ENCODE measurements around the gene ALDH1A2.
"Not testable (repeated sequence)": the region's sequence is repeated elsewhere in the genome, so short reads cannot be mapped to it uniquely, and the experiment has no call there.

ALDH1A2 gene

DNA sequence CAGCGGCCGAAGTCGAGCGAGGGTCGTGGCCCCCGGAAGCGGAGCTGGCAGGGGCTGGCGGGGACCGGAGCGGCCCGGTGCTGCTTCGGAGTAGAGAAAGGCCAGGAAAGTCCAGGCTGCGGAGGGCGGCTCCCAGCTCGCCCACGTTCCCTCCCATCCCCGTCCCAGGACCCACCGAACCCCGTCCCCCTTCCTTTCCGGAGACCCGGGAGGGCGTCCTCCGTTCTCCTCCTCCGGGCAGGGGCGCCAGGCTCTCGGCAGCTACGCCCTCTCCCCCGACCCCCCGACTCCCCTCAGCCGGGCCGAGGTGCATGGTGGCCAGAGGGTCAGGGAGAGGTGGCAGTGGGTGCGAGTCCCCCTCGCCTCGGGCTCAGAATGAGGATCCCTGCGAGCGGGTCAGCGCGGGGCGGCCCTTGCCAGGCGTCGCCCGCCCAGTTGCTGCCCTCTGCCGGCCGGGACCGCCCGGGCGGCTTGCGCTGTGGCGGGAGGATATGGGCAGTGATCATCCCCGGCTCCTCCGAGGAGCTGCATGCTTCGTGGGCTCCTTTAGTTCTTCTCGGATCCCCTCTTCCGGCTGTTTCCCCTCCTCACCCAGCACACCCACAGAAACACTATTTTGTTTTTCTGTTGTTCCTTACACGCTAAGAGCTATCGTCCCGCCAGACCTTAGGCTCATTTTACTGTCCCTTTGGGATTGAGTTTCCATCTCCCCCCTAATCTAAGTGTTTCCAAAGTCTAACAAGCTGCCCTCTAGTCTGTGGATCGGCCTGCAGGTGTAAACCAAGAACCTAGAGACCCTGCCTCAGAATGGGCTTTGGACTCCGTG lies 744 bp upstream of the ALDH1A2 start:
- no peak for DNase-seq

GRCh38 chr15:58064980-58065444 lies 499 bp downstream of the ALDH1A2 start:
- no peak for DNase-seq

DNA sequence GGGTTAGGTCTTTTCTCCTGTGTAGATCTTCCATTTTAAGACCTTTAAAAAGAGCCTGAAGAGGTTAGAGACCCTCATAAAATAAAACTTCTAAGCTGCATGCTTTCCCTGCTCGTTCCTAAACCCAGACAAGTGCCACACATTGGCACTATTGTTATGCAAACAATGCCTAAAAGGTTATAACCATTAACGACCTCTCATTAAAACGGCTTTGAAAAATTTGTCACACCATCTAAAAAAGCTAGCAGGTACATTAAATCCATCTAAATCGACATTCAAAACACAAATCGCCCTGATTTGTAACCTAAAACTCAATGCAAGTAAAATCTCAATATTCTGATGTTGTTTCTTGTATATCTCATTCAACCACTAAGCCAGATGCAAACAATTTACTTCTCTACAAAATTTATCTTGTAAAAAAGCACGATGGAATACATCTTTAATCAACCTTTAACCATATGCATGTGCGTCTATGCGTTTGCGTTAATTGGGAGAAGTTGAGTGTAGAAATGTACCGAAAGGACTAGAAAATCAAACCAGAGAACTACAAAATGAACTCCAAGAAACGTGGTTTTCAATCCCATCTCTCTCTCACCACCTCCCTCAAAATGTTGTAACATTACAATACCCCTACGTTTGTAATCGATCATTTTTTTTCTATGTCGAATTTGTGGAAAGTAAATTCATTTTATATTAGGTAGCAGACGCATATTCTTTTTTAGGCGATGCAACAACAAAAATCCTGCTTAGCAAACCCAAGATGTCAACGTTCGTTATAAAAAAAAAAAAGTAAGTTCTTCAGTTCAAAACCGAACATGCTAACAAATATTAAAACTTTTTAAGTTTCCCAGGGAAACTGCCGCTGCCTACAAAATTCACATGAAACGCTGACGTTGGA lies 1.2 kb downstream of the ALDH1A2 start:
- no peak for DNase-seq

GRCh38 chr15:58063614-58064013 lies 1.9 kb downstream of the ALDH1A2 start:
- DNase-seq: no peak

GRCh38 chr15:58062983-58063382 lies 2.5 kb downstream of the ALDH1A2 start:
- DNase-seq: no peak

DNA sequence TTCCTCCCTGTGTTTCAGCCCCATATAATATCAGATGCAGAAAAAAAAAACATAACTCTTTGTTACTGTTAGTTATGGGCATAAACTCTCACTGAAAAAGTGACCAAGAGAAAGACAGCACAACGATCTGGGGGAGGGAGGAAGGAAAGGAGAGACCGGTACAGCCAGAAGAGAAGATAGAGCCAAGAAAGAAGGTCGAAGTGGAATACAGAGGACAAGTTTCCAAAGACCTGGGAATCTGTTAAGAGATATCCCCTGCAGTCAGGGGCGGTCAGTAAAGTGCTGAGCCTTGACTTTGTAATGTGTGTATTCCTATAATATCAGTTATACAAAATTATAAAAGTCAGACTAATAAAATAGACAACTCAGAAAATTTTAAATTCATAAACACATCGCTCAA lies 3.3 kb downstream of the ALDH1A2 start:
- no peak for DNase-seq

GRCh38 chr15:58060575-58060974 lies 4.9 kb downstream of the ALDH1A2 start:
- DNase-seq: no peak

- DNase-seq: no peak
Measured at GRCh38 chr15:58058729-58059128, 6.8 kb downstream of the ALDH1A2 start.

GRCh38 chr15:58058073-58058472 lies 7.4 kb downstream of the ALDH1A2 start:
- DNase-seq: no peak

GRCh38 chr15:58057559-58057958 lies 8.0 kb downstream of the ALDH1A2 start:
- no peak for DNase-seq

- no peak for DNase-seq
Measured at GRCh38 chr15:58056015-58056414, 9.5 kb downstream of the ALDH1A2 start.

- DNase-seq: no peak
Measured at GRCh38 chr15:58053315-58054153, 12.0 kb downstream of the ALDH1A2 start.

- DNase-seq: no peak
Measured at GRCh38 chr15:58052334-58052733, 13.2 kb downstream of the ALDH1A2 start.

- no peak for DNase-seq
Measured at GRCh38 chr15:58049520-58050227, 15.8 kb downstream of the ALDH1A2 start.

DNA sequence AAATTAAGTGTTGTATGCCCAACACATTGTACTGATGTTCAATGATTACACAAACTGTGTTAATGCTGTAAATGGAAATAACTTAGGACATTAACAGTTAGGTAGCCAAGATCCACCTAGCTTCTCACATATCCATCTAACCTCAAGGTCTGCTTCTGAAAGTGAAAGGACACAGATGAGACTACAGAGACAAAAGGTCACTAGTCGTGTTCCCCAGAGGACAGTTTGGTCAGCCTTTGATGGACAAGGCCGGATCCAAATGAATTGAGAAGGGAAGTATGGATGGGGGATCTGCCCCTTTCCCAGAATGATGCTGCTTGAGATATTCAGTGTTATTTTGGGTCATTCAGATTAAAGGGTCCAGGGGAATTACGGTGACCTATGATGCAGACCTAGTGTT lies 17.2 kb downstream of the ALDH1A2 start:
- no peak for DNase-seq

DNA sequence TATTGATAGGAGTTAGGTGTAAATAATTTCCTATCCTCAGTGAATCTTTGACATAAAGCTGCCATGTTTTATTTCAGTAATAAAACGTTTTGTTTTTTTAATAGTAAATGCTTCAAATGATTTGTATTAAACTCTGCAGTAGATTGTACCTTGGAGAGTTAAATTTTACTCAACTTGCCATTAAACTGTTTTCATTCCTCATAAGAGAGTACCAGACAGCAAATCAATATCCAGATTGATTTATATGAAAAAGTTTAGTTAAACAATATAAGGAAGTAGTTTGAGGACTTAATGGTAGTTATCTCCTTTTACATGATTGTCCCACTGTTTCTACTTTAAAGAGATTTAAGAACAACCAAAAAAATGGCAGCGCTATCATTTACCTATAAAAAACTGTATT lies 18.4 kb downstream of the ALDH1A2 start:
- DNase-seq: no peak

GRCh38 chr15:58046467-58046866 lies 19.0 kb downstream of the ALDH1A2 start:
- DNase-seq: no peak

DNA sequence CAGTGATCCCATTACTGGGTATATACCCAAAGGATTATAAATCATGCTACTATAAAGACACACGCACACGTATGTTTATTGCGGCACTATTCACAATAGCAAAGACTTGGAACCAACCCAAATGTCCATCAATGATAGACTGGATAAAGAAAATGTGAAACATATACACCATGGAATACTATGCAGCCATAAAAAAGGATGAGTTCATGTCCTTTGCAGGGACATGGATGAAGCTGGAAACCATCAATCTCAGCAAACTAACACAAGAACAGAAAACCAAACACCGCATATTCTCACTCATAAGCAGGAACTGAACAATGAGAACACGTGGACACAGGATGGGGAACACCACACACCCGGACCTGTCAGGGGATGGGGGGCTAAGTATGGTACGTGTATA lies 20.1 kb downstream of the ALDH1A2 start:
- DNase-seq: not testable (repeated sequence)

DNA sequence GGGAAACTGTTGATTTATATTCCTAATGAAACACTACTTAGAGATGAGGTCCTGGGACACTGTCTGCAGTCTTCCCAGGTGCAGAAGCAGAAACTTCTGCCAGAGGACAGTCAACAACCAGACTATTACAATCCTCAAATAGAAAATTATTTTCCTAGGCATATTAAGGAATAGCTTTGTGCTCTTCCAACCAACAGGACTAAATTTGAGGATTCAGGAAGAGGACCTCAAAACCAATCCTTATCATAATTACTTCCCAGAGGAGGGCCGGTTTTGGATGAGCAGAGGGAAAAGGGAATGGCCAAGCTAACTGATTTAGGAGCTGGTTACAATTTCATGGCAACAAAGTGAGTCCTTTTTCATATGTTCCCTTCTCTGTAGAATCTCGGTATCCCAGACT lies 21.0 kb downstream of the ALDH1A2 start:
- no peak for DNase-seq

GRCh38 chr15:58043192-58043903 lies 22.2 kb downstream of the ALDH1A2 start:
- no peak for DNase-seq

GRCh38 chr15:58042006-58042405 lies 23.5 kb downstream of the ALDH1A2 start:
- DNase-seq: no peak

GRCh38 chr15:58040150-58040549 lies 25.4 kb downstream of the ALDH1A2 start:
- DNase-seq: no peak
